HG03439 (cell line): ENCODE data around the gene PPP1R3C.

Experiments used
- ATAC-seq: cut with Tn5 transposase; IDR thresholded peaks from one replicate; pipeline ENCODE4 v1.9.1; 2021; ENCODE audit warnings: mild to moderate bottlenecking, moderate library complexity; ENCODE audit not compliant: unreplicated experiment

Gene PPP1R3C

GRCh38 chr10:91632671-91633550 is at the start of gene PPP1R3C:
TSS of gene PPP1R3C (minus strand) at chr10:91633071. CDS start at chr10:91632969, 102 bp downstream.
- ATAC-seq = peak; percentile 60

DNA sequence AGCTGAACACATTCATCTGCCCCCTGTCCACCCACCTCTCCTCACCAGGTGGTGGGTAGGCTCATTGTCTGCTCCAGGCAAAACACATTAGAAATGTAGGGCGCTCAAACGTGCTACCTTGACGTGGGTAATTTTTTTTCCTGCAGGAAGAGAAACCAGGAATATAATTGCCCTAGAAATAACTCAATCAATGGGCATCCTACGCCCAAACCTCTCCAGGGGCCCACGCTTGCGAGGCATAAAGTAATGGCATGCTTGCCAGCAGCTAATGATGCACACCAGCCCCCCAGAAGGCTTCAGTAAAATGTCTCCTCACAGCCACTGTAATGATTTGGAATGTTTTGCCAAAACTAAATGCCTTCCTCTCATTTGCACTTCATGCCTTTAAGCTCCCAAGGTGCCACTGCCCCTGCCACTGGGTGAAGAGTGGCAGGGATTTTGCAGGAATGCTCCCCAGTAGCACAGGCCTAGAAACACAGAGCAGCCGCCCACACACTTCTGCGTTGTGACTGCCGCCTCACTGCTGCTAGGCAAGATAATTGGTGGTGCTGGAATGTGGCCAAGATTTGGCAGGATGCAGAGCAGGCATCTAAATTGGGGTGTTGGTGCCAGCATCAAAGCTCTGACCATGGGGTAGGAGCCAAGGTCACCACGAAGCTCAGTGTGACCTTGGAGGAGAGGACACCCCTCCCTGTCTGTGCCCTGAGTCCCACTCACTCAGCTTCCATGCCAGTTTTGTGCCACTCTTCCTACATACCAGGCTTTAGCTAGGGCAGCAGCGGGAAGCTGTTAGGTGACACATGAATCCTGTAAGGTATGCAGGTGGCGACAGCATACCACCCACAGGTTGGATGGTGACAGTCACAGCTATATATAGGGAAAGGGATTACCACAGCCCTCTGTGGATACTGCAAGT is 48.7 kb upstream of the PPP1R3C start:
- ATAC-seq = no peak

- no peak for ATAC-seq
These were observed 47.6 kb upstream of the PPP1R3C start for GRCh38 chr10:91680487-91680886.

DNA sequence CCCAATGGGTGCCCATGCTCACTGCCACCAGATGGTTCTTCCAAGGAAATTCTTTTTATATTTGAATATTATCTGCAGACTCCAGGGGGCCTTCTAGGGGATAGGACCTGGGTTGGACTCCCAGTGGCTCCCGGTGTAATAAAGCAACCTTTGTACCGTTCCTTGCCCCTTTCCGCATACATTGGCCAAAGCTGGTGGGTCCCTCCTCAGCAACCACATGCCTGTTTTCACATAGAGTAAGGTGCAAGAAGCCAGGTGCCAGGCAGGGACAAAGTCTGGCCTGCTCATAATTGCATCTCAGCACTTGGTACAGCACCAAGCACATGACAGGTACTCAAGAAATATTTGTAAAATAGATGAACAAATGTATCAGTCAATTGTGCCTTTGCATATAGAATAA is 46.4 kb upstream of the PPP1R3C start:
- ATAC-seq = no peak

GRCh38 chr10:91677911-91678310 is 45.0 kb upstream of the PPP1R3C start:
- no peak for ATAC-seq

- no peak for ATAC-seq
These were observed 39.2 kb upstream of the PPP1R3C start for GRCh38 chr10:91672021-91672608.

DNA sequence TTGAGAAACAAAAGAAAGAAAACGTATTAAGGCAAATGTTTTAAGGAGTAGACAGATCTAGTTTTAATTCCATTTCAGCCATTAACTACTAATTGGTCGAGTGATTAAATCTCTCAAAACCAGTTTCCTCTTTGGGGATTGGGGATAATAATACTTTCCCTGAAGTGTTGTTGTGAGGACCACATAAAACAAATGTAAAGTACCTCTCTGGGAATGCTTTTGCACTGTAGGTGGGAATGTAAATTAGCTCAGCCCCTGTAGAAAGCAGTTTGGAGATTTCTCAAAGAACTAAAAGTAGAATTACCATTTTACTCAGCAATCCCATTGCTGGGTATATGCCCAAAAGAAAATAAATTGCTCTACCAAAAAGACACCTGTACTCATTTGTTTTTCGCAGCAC is 36.0 kb upstream of the PPP1R3C start:
- ATAC-seq = no peak

GRCh38 chr10:91665842-91666241 is 33.0 kb upstream of the PPP1R3C start:
- ATAC-seq = no peak

GRCh38 chr10:91664426-91664825 is 31.6 kb upstream of the PPP1R3C start:
- no peak for ATAC-seq

GRCh38 chr10:91662993-91663392 is 30.1 kb upstream of the PPP1R3C start:
- ATAC-seq = no peak

- ATAC-seq = no peak
These were observed 20.5 kb upstream of the PPP1R3C start for GRCh38 chr10:91653219-91653870.

- no peak for ATAC-seq
These were observed 19.5 kb upstream of the PPP1R3C start for GRCh38 chr10:91652364-91652763.

DNA sequence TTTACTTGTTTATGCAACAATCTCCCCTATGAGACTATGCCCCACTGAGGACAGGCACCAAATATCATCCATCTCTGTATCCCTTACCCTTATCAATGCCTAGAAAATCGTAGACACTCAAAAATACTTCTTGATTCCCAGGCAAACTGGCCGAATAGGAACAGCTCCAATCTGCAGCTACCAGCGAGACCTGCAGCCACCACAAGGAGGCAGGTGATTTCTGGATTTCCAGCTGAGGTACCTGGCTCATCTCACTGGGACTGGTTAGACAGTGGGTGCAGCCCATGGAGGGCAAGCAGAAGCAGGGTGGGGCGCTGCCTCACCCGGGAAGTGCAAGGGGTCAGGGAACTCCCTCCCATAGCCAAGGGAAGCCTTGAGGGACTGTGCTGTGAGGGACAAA is 10.8 kb upstream of the PPP1R3C start:
- no peak for ATAC-seq

DNA sequence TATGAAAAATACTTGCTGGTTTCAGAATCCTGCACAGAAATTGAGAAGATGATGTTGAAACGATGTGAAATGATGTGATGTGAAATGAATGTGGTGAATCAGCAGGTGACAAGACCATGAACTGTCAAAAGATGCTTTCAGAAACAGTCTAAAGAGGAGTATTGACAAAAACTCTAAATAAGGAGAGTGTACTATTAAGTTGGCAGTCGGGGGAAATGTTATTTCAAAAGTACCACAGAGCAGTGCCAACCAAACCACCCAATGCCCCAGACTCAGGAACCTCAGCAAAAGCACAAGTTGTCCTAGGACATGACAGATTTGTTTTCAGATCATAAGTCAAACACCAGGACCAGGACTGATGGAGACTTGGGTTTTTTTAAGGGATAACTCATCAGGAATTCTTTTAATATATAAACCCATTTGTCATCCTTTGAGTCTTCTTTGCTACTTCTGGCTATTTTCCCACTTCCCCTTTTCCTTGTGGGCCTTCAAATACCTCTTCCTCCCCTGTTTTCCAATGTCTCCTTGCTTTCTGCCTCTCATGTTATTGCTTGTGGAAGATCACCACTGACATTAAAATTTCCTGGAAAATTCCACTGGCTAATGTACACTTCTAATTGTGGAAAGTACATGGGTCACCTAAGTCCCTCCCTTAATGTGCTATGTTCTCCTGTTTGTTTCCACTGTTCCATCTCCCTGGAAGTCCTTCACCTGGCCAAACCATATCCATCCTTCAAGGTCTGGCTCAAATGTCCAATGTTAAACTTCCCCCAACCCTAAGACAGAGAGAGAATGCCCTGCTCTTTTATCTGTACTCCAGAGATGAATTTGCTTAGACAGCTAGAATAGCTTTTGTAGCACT is 10.2 kb upstream of the PPP1R3C start:
- ATAC-seq = no peak

DNA sequence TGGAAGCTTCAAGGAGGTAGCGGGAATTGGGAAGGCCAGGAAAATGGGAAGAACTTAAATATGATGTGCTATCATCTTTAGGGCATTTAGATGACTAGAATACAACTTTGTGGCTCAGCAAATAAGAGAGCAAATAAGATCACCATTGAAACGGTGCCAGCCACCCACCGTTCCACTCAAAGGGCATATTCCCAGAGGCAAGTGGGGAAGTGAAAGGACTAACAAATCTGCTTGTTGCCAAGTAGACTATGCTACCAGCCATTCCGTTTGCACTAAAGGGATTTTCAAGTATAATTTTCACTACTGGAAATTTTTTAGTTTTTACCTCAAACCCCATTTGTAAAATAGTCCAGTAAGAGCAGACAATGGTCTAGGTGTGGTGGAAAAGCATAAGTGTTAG is 4.0 kb upstream of the PPP1R3C start:
- ATAC-seq = no peak

GRCh38 chr10:91635401-91636400 is 2.8 kb upstream of the PPP1R3C start:
- peak; percentile 54 for ATAC-seq

DNA sequence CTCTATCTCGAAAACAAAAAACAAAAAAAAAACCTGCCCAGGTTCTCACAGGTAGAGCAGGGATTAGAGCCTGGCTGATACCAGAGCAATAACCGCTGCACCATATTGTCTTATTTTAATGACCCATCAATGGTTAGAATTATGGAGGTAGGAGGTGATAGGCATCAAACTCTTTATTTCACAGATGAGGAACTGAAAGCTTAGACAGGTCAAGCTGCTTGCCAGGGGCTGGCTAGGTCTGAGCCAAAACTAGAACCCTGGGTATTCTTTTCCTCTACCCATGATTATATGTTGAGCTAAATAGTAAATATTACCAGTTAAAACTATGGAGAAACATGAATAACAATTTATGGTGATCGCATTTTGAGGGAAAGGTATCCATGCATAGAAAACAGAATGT is 2.0 kb upstream of the PPP1R3C start:
- no peak for ATAC-seq

DNA sequence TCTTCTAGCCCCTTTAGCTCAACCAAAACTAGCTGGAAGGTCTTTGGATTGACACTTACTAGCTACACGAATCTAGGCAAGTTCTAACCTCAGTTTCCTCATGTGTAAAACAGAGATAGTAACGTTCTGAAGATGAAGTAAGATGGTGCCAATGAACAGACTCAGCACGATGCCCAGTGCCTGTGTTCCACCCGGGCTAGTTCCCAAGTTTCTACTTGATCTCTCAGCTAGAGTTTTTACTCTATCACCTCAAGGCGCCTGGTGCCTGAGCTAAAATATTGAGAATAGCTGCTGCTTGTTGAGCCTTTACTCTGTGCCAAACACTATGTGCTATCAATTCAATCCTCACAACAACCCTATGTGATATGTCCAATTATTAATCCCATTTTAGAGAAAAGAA is 1.4 kb upstream of the PPP1R3C start:
- no peak for ATAC-seq

DNA sequence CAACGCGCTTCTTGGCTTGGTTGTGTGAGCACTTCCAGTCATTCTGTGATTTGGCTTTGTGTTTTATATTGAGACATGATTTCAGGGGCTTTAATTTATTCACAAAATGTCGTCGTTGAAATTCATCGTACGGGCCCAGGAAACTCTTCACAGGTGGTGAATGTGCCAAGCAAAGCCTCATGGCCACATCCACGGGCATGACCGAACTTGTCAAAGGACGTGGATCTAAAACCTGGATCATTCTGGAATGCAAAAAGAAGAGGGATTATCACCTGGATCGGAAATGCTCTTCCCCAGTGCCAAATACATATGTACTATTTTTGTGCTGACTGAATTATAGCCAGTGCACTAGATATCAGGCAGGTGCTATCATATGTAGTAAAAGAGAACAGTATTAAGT is 2.2 kb downstream of the PPP1R3C start:
- ATAC-seq = no peak
